ENCODE results near the gene MRC1.

MRC1 gene

GRCh38 chr10:17808971-17809841, at the start of gene MRC1:
MRC1 (plus strand) TSS chr10:17809348; CDS start chr10:17809466, 118 bp downstream.
- no peak for DNase-seq

- no peak for DNase-seq
Measured at GRCh38 chr10:17764142-17764541, 45.0 kb upstream of the MRC1 start.

GRCh38 chr10:17765602-17766001, 43.5 kb upstream of the MRC1 start:
- DNase-seq: no peak

GRCh38 chr10:17766731-17767130, 42.4 kb upstream of the MRC1 start:
- no peak for DNase-seq

- no peak for DNase-seq
Measured at GRCh38 chr10:17768496-17768895, 40.7 kb upstream of the MRC1 start.

- DNase-seq: no peak
Measured at GRCh38 chr10:17768957-17769356, 40.2 kb upstream of the MRC1 start.

- DNase-seq: peak in 1 of 51 donors; percentile 2
Measured at GRCh38 chr10:17771017-17771416, 38.1 kb upstream of the MRC1 start.

GRCh38 chr10:17779784-17780183, 29.4 kb upstream of the MRC1 start:
- no peak for DNase-seq

- no peak for DNase-seq
Measured at GRCh38 chr10:17780727-17781126, 28.4 kb upstream of the MRC1 start.

GRCh38 chr10:17781856-17782255, 27.3 kb upstream of the MRC1 start:
- DNase-seq: no peak

GRCh38 chr10:17782921-17783665, 26.1 kb upstream of the MRC1 start:
- DNase-seq: no peak

- DNase-seq: no peak
Measured at GRCh38 chr10:17783751-17784150, 25.4 kb upstream of the MRC1 start.

- peak in 1 of 51 donors; percentile 4 for DNase-seq
Measured at GRCh38 chr10:17784688-17785087, 24.5 kb upstream of the MRC1 start.

GRCh38 chr10:17785276-17785930, 23.7 kb upstream of the MRC1 start:
- no peak for DNase-seq

GRCh38 chr10:17787087-17787961, 21.8 kb upstream of the MRC1 start:
- DNase-seq: no peak

GRCh38 chr10:17788646-17789045, 20.5 kb upstream of the MRC1 start:
- no peak for DNase-seq

GRCh38 chr10:17789396-17789795, 19.8 kb upstream of the MRC1 start:
- no peak for DNase-seq

- no peak for DNase-seq
Measured at GRCh38 chr10:17790651-17791050, 18.5 kb upstream of the MRC1 start.

- DNase-seq: no peak
Measured at GRCh38 chr10:17792991-17793390, 16.2 kb upstream of the MRC1 start.

GRCh38 chr10:17793823-17794644, 15.1 kb upstream of the MRC1 start:
- no peak for DNase-seq

All from hypothalamus (tissue), 51 donors.